Sigmoid colon (tissue), 7 donors: ENCODE results near the gene SMC2. TPM values are rescaled to one million over a fixed set of nuclear protein-coding genes. Genes with fewer than 3 reads are reported as not detected.
A peak's percentile ranks its signal among the peaks of the same experiment; 100 is the strongest.

Source experiments
- DNase-seq: peaks from one replicate; pipeline ENCODE4 v3.0.0-alpha.2; 2019
- H3K27ac ChIP-seq, 4 donors: fragments of 200-600 bp; sonication (generic); one replicate each; pipeline ENCODE4 v1.5.1; 2016 to 2019; ENCODE audit warnings: mild to moderate bottlenecking in 1 of 4
- H3K27me3 ChIP-seq, 3 donors: fragments of 200-600 bp; sonication (generic); one replicate each; pipeline ENCODE4 v1.5.1; 2019; ENCODE audit warnings: mild to moderate bottlenecking in 1 of 3
- H3K36me3 ChIP-seq, 4 donors: fragments of 200-600 bp; sonication (generic); one replicate each; pipeline ENCODE4 v1.5.1; 2016 to 2019
- H3K4me1 ChIP-seq, 4 donors: fragments of 200-600 bp; sonication (generic); one replicate each; pipeline ENCODE4 v1.5.1; 2017 to 2019
- H3K4me3 ChIP-seq, 4 donors: fragments of 200-600 bp; sonication (generic); one replicate each; pipeline ENCODE4 v1.5.1; 2017 to 2019; ENCODE audit warnings: mild to moderate bottlenecking in 2 of 4, moderate library complexity in 1 of 4
- H3K9me3 ChIP-seq, 4 donors: fragments of 200-600 bp in 3 of 4; sonication (generic) in 3 of 4; one replicate each; pipeline versions ENCODE4 v1.5.1 to v1.6.1; 2013 to 2019
- EP300 ChIP-seq, 4 donors: sonication (generic); formaldehyde crosslinking; IDR thresholded peaks; one replicate each; pipeline ENCODE4 v1.6.1; 2017; ENCODE audit warnings: antibody characterized with exemption in 4 of 4
- POLR2A ChIP-seq, 2 donors: fragments of 450-650 bp; IDR thresholded peaks; one replicate each; pipeline ENCODE4 v1.6.1; 2016; ENCODE audit warnings: antibody characterized with exemption in 2 of 2, mild to moderate bottlenecking in 2 of 2, moderate library complexity in 2 of 2
- POLR2AphosphoS5 ChIP-seq, 4 donors: sonication (generic); formaldehyde crosslinking; IDR thresholded peaks; one replicate each; pipeline ENCODE4 v1.6.1; 2017; ENCODE audit warnings: antibody characterized with exemption in 4 of 4
- WGBS, 2 donors: extraction: QIAGEN DNeasy Blood & Tissue Kit; methylation state at CpG; one replicate each; pipeline ENCODE4 v1.1.7; 2013; 5-methylcytosine and 5-hydroxymethylcytosine counted together
- intact Hi-C: fragments of 100-400 bp; cut with DNase I; formaldehyde crosslinking; loops from one replicate; pipeline ENCODE4 v1.15.1; 2023
- polyA plus RNA-seq, 3 donors: library from polyadenylated mRNA; stranded (reverse); fragments of 200-250 nt; gene quantifications; one replicate each; pipeline ENCODE4 v1.2.3, GENCODE V29; 2013
- total RNA-seq, 4 donors: library from RNA; depleted of rRNA; stranded (reverse); fragments of >200 nt; gene quantifications; one replicate each; pipeline ENCODE4 v1.1.0, GENCODE V29; 2016
- TF ChIP-seq, protein P1 (sequence below), 4 experiments: fragments of 450-650 bp in 3 of 4; fragments of 200-600 bp in 1 of 4; IDR thresholded peaks; one replicate each; pipeline ENCODE4 v1.5.1; 2016 to 2019; ENCODE audit warnings: antibody characterized with exemption in 4 of 4, mild to moderate bottlenecking in 3 of 4, moderate library complexity in 2 of 4
- donor health status: healthy with polysubstance abuse.
- donor health status: Bipolar disorder and iron deficiency.
- donor health status: healthy.

Gene SMC2
- total and polyA plus RNA-seq, 7 donors = 2.4 to 8.6 (median 7.8) TPM

DNA sequence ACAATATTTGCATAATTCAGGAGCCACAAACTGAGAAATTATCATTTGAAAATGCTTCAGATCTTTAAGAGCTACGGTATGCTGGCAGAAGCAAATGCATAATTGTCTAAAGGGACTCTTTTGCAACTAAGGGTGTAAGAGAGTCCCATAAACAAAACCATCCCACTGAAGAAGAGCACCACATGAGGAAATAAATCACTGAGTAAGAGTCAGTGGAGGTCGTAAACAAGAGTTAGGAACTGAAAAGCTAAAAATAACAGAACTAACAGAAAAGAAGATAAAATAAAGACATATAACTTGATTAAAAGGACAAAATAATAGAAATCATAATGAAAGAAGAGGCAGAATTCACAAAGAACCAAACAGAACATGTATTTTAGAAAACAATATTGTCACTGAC lies 3.5 kb upstream of the SMC2 start:
- TF ChIP-seq, protein P1, sequence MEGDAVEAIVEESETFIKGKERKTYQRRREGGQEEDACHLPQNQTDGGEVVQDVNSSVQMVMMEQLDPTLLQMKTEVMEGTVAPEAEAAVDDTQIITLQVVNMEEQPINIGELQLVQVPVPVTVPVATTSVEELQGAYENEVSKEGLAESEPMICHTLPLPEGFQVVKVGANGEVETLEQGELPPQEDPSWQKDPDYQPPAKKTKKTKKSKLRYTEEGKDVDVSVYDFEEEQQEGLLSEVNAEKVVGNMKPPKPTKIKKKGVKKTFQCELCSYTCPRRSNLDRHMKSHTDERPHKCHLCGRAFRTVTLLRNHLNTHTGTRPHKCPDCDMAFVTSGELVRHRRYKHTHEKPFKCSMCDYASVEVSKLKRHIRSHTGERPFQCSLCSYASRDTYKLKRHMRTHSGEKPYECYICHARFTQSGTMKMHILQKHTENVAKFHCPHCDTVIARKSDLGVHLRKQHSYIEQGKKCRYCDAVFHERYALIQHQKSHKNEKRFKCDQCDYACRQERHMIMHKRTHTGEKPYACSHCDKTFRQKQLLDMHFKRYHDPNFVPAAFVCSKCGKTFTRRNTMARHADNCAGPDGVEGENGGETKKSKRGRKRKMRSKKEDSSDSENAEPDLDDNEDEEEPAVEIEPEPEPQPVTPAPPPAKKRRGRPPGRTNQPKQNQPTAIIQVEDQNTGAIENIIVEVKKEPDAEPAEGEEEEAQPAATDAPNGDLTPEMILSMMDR (IDR thresholded peaks at IDR 0.05) = no peak
- TF ChIP-seq POLR2AphosphoS5 (IDR thresholded peaks at IDR 0.05) (no peak), POLR2A (IDR thresholded peaks at IDR 0.05) (no peak), EP300 (IDR thresholded peaks at IDR 0.05) (no peak)
- H3K4me1 ChIP-seq = peaks cover 0 to 57% (median 30%) of the 10 kb centered on the region in 4 donors
- WGBS, 2 donors = 12 to 43% methylated on average over 2 of the region's 2 CpGs
- DNase-seq = no peak
- H3K4me3 ChIP-seq = peak overlapping the region in 3 of 4 donors; percentile 24 to 39 (median 37)
- no peaks in the 10 kb centered on the region for H3K9me3 ChIP-seq
- peak overlapping the region; percentile 92 to 95 (median 93) for H3K27ac ChIP-seq
- intact Hi-C loops = loop anchor here (2.0 to 5.0 kb wide), 2 partner anchors 64 to 657 kb away; partner anchors contain the start of gene NIPSNAP3A
- H3K36me3 ChIP-seq = no peaks in the 10 kb centered on the region
- no peaks in the 10 kb centered on the region for H3K27me3 ChIP-seq

DNA sequence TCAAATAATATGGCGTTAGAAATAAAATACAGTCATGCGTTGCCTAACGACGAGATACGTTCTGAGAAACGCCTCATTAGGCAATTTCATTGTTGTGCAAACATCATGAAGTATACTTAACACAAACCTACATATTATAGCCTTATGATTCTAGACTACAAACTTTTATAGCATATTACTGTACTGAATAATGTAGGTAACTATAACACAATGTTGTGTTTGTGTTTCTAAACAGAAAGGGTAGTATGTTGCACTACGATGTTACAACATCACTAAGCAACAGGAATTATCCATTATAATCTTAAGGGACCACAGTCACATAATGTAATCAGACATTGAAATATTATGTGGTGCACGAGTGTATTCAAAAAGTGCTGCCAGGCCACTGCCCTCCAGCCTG lies 3.0 kb upstream of the SMC2 start:
- Histone ChIP-seq H3K27me3 (no peaks in the 10 kb centered on the region), H3K4me3 (peak overlapping the region; percentile 3 to 39 (median 30)), H3K36me3 (no peaks in the 10 kb centered on the region), H3K27ac (peak overlapping the region; percentile 92 to 95 (median 93)), H3K4me1 (peaks cover 0 to 53% (median 30%) of the 10 kb centered on the region in 4 donors), H3K9me3 (no peaks in the 10 kb centered on the region)
- intact Hi-C loops = loop anchor here (2.0 to 5.0 kb wide), 2 partner anchors 64 to 656 kb away; partner anchors contain the start of gene NIPSNAP3A
- TF ChIP-seq POLR2AphosphoS5 (IDR thresholded peaks at IDR 0.05) = no peak
- no peak for TF ChIP-seq POLR2A (IDR thresholded peaks at IDR 0.05)
- TF ChIP-seq EP300 (IDR thresholded peaks at IDR 0.05) = no peak
- TF ChIP-seq, protein P1 (IDR thresholded peaks at IDR 0.05) = no peak
- DNase-seq = no peak
- WGBS, 2 donors = 25 to 60% methylated on average over 8 of the region's 8 CpGs

DNA sequence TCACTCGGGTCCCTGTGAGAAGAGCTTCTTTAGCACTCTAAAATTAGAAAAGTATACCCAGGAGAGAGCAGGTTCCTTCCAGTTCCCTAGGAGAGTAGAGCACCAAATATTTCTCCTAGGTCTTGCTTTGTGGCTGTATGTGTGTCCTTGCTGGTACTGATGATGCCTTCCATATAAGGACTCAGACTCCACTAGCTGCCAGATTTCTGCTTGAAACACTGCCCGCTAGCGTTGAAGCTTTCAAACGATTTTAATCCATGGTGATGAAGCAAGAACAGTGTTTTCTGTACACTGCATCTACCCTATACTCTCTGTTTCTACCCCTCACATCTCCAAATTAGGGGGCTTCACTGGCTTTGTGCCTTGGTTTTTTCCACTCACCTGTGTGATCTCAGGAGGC lies 2.4 kb upstream of the SMC2 start:
- Histone ChIP-seq H3K27me3 (no peaks in the 10 kb centered on the region), H3K27ac (peak overlapping the region; percentile 92 to 95 (median 93)), H3K36me3 (no peaks in the 10 kb centered on the region), H3K4me3 (peak overlapping the region; percentile 3 to 39 (median 30)), H3K9me3 (no peaks in the 10 kb centered on the region), H3K4me1 (peaks cover 0 to 47% (median 30%) of the 10 kb centered on the region in 4 donors)
- TF ChIP-seq POLR2A (IDR thresholded peaks at IDR 0.05) = no peak
- TF ChIP-seq POLR2AphosphoS5 (IDR thresholded peaks at IDR 0.05) = peak in 3 of 4 donors; percentile 15 to 35 (median 27)
- TF ChIP-seq EP300 (IDR thresholded peaks at IDR 0.05) = no peak
- TF ChIP-seq, protein P1 (IDR thresholded peaks at IDR 0.05) = peak in 3 of 4 experiments; percentile 14 to 36 (median 32)
- intact Hi-C loops = loop anchor here (2.0 to 5.0 kb wide), 2 partner anchors 65 to 656 kb away; partner anchors contain the start of gene NIPSNAP3A
- 8 to 33% methylated on average over 4 of the region's 4 CpGs for WGBS, 2 donors
- DNase-seq = peak; percentile 83

DNA sequence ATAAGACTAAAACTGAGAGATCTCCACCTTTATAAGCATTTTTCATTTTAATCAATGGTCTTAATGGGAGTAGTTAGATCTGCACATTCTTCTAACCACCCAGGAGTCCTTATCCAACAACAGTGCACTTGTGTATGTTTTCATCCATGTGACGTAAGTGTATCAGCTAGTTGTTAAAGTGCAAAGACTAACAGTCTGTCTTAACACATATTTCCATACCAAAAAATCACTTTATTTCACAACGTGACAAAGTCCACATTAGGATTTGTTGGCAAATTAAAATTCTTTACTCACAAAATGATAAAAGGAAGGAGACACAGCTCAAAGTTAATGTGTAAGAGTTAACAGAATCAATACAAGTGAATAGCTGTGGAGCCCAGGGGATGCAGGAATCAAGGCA lies 1.9 kb upstream of the SMC2 start:
- Histone ChIP-seq H3K4me1 (peaks cover 0 to 43% (median 30%) of the 10 kb centered on the region in 4 donors), H3K36me3 (no peaks in the 10 kb centered on the region), H3K27me3 (no peaks in the 10 kb centered on the region), H3K4me3 (no peak overlapping the region), H3K27ac (peak overlapping the region; percentile 92 to 95 (median 93)), H3K9me3 (no peaks in the 10 kb centered on the region)
- 45 to 46% methylated on average over 2 of the region's 2 CpGs for WGBS, 2 donors
- intact Hi-C loops = loop anchor here (5.0 kb wide), 1 partner anchor 655 kb away; the partner anchor contains the start of gene NIPSNAP3A
- DNase-seq = no peak
- TF ChIP-seq POLR2AphosphoS5 (IDR thresholded peaks at IDR 0.05) = no peak
- TF ChIP-seq, protein P1 (IDR thresholded peaks at IDR 0.05) = no peak
- TF ChIP-seq EP300 (IDR thresholded peaks at IDR 0.05) = no peak
- TF ChIP-seq POLR2A (IDR thresholded peaks at IDR 0.05) = no peak
